HG02981 (cell line): ENCODE data around the gene LMAN1L.
"Not testable (repeated sequence)": the region's sequence is repeated elsewhere in the genome, so short reads cannot be mapped to it uniquely, and the experiment has no call there.

Source experiments
- ATAC-seq: cut with Tn5 transposase; IDR thresholded peaks from one replicate; pipeline ENCODE4 v1.9.1; 2021; ENCODE audit warnings: mild to moderate bottlenecking, moderate library complexity; ENCODE audit not compliant: unreplicated experiment

LMAN1L gene

GRCh38 chr15:74782259-74783071 is 30.2 kb upstream of the LMAN1L start:
- peak; percentile 18 for ATAC-seq

- no peak for ATAC-seq
These were observed 29.4 kb upstream of the LMAN1L start for GRCh38 chr15:74783072-74783807.

GRCh38 chr15:74783808-74784175 is 28.8 kb upstream of the LMAN1L start:
- no peak for ATAC-seq

GRCh38 chr15:74784426-74785193 is 28.0 kb upstream of the LMAN1L start:
- no peak for ATAC-seq

- no peak for ATAC-seq
These were observed 27.2 kb upstream of the LMAN1L start for GRCh38 chr15:74785194-74786032.

GRCh38 chr15:74786081-74786480 is 26.6 kb upstream of the LMAN1L start:
- not testable (repeated sequence) for ATAC-seq

GRCh38 chr15:74786551-74787165 is 26.0 kb upstream of the LMAN1L start:
- no peak for ATAC-seq

- ATAC-seq: peak; percentile 39
These were observed 25.2 kb upstream of the LMAN1L start for GRCh38 chr15:74787251-74788041.

- ATAC-seq: no peak
These were observed 24.5 kb upstream of the LMAN1L start for GRCh38 chr15:74788042-74788682.

GRCh38 chr15:74788683-74789151 is 23.9 kb upstream of the LMAN1L start:
- ATAC-seq: peak; percentile 39

- no peak for ATAC-seq
These were observed 23.4 kb upstream of the LMAN1L start for GRCh38 chr15:74789171-74789631.

- ATAC-seq: no peak
These were observed 22.9 kb upstream of the LMAN1L start for GRCh38 chr15:74789741-74790079.

GRCh38 chr15:74790080-74790916 is 22.3 kb upstream of the LMAN1L start:
- no peak for ATAC-seq

- ATAC-seq: no peak
These were observed 21.6 kb upstream of the LMAN1L start for GRCh38 chr15:74791007-74791406.

- ATAC-seq: no peak
These were observed 21.0 kb upstream of the LMAN1L start for GRCh38 chr15:74791667-74792066.

- ATAC-seq: no peak
These were observed 20.2 kb upstream of the LMAN1L start for GRCh38 chr15:74792227-74793016.
